HepG2 (cell line): Measurements from ENCODE around the gene GINM1. TPM values are rescaled to one million over a fixed set of nuclear protein-coding genes. Genes with fewer than 3 reads are reported as not detected.
A peak's percentile ranks its signal among the peaks of the same experiment; 100 is the strongest.

Experiments used
- DNMT1 ChIP-seq: sonication (generic); formaldehyde crosslinking; IDR thresholded peaks from 2 replicates; pipeline ENCODE4 v1.5.1; 2020; ENCODE audit warnings: mild to moderate bottlenecking, missing genetic modification reagents
- GMEB2 ChIP-seq: IDR thresholded peaks from 2 replicates; pipeline ENCODE4 v1.6.1; 2016; ENCODE audit warnings: missing biosample characterization, missing genetic modification reagents, low read depth
- GTF2F1 ChIP-seq: fragments of 150-350 bp; IDR thresholded peaks from 2 replicates; pipeline ENCODE4 v1.6.1; 2014; ENCODE audit warnings: low read length
- RFXAP ChIP-seq: sonication (generic); formaldehyde crosslinking; IDR thresholded peaks from 2 replicates; pipeline ENCODE4 v1.4.0; 2020; ENCODE audit warnings: missing genetic modification reagents, borderline replicate concordance
- SMAD1 ChIP-seq: sonication (generic); formaldehyde crosslinking; IDR thresholded peaks from 2 replicates; pipeline ENCODE4 v1.4.0; 2020; ENCODE audit warnings: missing genetic modification reagents, low read depth, mild to moderate bottlenecking, borderline replicate concordance
- SPEN ChIP-seq: sonication (generic); formaldehyde crosslinking; IDR thresholded peaks from 2 replicates; pipeline ENCODE4 v1.5.1; 2020; ENCODE audit warnings: low read depth, mild to moderate bottlenecking, missing genetic modification reagents
- TBX2 ChIP-seq: sonication (generic); formaldehyde crosslinking; IDR thresholded peaks from 2 replicates; pipeline ENCODE4 v1.5.0; 2020; ENCODE audit warnings: missing genetic modification reagents, mild to moderate bottlenecking, borderline replicate concordance
- TOPORS ChIP-seq: sonication (generic); formaldehyde crosslinking; IDR thresholded peaks from 2 replicates; pipeline ENCODE4 v1.8.0; 2023; ENCODE audit warnings: mild to moderate bottlenecking, missing genetic modification reagents
- ZBTB25 ChIP-seq: IDR thresholded peaks from 2 replicates; pipeline ENCODE4 v1.6.1; 2018; ENCODE audit warnings: missing genetic modification reagents
- ZBTB49 ChIP-seq: sonication (generic); formaldehyde crosslinking; IDR thresholded peaks from 2 replicates; pipeline ENCODE4 v1.4.0; 2020; ENCODE audit warnings: missing genetic modification reagents, borderline replicate concordance
- ZNF451 ChIP-seq: sonication (generic); formaldehyde crosslinking; IDR thresholded peaks from 2 replicates; pipeline ENCODE4 v1.5.0; 2020; ENCODE audit warnings: mild to moderate bottlenecking, missing genetic modification reagents
- ZNF597 ChIP-seq: sonication (generic); formaldehyde crosslinking; IDR thresholded peaks from 2 replicates; pipeline ENCODE4 v1.5.0; 2020; ENCODE audit warnings: missing genetic modification reagents
- ZNF616 ChIP-seq: sonication (generic); formaldehyde crosslinking; IDR thresholded peaks from 2 replicates; pipeline ENCODE4 v1.5.0; 2020; ENCODE audit warnings: low read depth, mild to moderate bottlenecking, missing genetic modification reagents
- ZNF878 ChIP-seq: sonication (generic); formaldehyde crosslinking; IDR thresholded peaks from 2 replicates; pipeline ENCODE4 v1.8.1; 2023; ENCODE audit warnings: mild to moderate bottlenecking, missing genetic modification reagents, moderate library complexity
- polyA plus RNA-seq, 8 experiments: library from polyadenylated mRNA; depleted of rRNA in 3 of 8; stranded (reverse) in 7 of 8; unstranded in 1 of 8; fragments of >200 nt; fragmentation: Illumina TruSeq in 4 of 8; extraction: Trizol in 4 of 8; gene quantifications; 2 replicates each; pipeline versions ENCODE4 v1.2.1 to v1.2.3, GENCODE V29; 2011 to 2016; ENCODE audit warnings: low read depth in 4 of 8, missing spikeins in 1 of 8, mixed read lengths in 1 of 8; ENCODE audit not compliant: insufficient read depth in 1 of 8
- total RNA-seq, 5 experiments: library from RNA; depleted of rRNA; stranded (reverse); fragments of >200 nt; fragmentation: Illumina TruSeq; extraction: Trizol; gene quantifications; 2 replicates each; pipeline ENCODE4 v1.2.3, GENCODE V29; 2016; ENCODE audit warnings: low read depth in 1 of 5
- TF ChIP-seq, protein P1 (sequence below): sonication (generic); formaldehyde crosslinking; IDR thresholded peaks from 2 replicates; pipeline ENCODE4 v1.8.1; 2023; ENCODE audit warnings: mild to moderate bottlenecking, moderate library complexity, missing genetic modification reagents
- TF ChIP-seq, protein P2 (sequence below): IDR thresholded peaks from 2 replicates; pipeline ENCODE4 v1.6.1; 2016; ENCODE audit warnings: mild to moderate bottlenecking, missing biosample characterization, missing genetic modification reagents
- TF ChIP-seq, protein P3 (sequence below): sonication (generic); formaldehyde crosslinking; IDR thresholded peaks from 2 replicates; pipeline ENCODE4 v1.9.0; 2021; ENCODE audit warnings: missing genetic modification reagents, borderline replicate concordance

The GINM1 gene
- total and polyA plus RNA-seq, 2 of the 13 experiments (the other 11 are each of a cell fraction or from before 2014, with no cell fraction given), result 19.4 to 27.5 TPM

GRCh38 chr6:149566410-149567193 lies 427 bp downstream of the GINM1 start (continued):
- TF ChIP-seq ZBTB25 (CRISPR knock-in tag) (no peak), ZNF616 (CRISPR knock-in tag) (0 out of 2 replicates have a peak, but pooled peaks have one; percentile 29), ZNF878 (CRISPR knock-in tag) (no peak), TOPORS (0 out of 2 replicates have a peak, but pooled peaks have one; percentile 4), DNMT1 (CRISPR knock-in tag) (no peak), GMEB2 (no peak), SMAD1 (CRISPR knock-in tag) (0 out of 2 replicates have a peak, but pooled peaks have one; percentile 22), ZNF451 (peak; percentile 95; the same call in 1 of the 2 replicates), ZBTB49 (CRISPR knock-in tag) (no peak), TBX2 (CRISPR knock-in tag) (peak; percentile 75), RFXAP (CRISPR knock-in tag) (no peak), GTF2F1 (no peak), ZNF597 (no peak), SPEN (CRISPR knock-in tag) (peak; percentile 34; the same call in 1 of the 2 replicates)
- TF ChIP-seq, protein P1, sequence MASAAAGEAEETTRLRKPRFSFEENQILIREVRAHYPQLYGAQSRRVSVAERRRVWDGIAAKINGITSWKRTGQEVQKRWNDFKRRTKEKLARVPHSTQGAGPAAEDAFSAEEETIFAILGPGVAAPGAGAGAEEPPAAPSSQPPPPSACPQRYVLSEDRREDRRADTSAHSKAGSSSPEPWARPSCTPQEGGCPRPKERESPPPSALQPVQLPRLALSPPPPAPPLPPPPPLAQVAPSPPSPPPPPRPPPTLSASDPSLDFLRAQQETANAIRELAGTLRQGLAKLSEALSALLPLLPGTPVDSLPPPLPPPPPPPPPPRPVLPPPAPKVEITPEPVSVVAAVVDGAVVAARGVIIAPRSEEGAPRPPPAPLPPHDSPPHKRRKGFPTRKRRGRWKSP (CRISPR knock-in tag), result peak; percentile 81
- TF ChIP-seq, protein P2, sequence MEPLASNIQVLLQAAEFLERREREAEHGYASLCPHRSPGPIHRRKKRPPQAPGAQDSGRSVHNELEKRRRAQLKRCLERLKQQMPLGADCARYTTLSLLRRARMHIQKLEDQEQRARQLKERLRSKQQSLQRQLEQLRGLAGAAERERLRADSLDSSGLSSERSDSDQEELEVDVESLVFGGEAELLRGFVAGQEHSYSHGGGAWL (CRISPR knock-in tag), result no peak; the same call in 1 of the 2 replicates
- TF ChIP-seq, protein P3, sequence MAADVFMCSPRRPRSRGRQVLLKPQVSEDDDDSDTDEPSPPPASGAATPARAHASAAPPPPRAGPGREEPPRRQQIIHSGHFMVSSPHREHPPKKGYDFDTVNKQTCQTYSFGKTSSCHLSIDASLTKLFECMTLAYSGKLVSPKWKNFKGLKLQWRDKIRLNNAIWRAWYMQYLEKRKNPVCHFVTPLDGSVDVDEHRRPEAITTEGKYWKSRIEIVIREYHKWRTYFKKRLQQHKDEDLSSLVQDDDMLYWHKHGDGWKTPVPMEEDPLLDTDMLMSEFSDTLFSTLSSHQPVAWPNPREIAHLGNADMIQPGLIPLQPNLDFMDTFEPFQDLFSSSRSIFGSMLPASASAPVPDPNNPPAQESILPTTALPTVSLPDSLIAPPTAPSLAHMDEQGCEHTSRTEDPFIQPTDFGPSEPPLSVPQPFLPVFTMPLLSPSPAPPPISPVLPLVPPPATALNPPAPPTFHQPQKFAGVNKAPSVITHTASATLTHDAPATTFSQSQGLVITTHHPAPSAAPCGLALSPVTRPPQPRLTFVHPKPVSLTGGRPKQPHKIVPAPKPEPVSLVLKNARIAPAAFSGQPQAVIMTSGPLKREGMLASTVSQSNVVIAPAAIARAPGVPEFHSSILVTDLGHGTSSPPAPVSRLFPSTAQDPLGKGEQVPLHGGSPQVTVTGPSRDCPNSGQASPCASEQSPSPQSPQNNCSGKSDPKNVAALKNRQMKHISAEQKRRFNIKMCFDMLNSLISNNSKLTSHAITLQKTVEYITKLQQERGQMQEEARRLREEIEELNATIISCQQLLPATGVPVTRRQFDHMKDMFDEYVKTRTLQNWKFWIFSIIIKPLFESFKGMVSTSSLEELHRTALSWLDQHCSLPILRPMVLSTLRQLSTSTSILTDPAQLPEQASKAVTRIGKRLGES (CRISPR knock-in tag), result no peak
